NCI-H510A treated with DMSO at 0.1 percent for 48 hours (cell line): Measurements from ENCODE around the gene RNU1-3.
"Not testable (repeated sequence)": the region's sequence is repeated elsewhere in the genome, so short reads cannot be mapped to it uniquely, and the experiment has no call there.

Source experiments
- DNase-seq: peaks from one replicate; lab custom pipeline; 2025; lab: John Stamatoyannopoulos, UW

Gene RNU1-3

DNA sequence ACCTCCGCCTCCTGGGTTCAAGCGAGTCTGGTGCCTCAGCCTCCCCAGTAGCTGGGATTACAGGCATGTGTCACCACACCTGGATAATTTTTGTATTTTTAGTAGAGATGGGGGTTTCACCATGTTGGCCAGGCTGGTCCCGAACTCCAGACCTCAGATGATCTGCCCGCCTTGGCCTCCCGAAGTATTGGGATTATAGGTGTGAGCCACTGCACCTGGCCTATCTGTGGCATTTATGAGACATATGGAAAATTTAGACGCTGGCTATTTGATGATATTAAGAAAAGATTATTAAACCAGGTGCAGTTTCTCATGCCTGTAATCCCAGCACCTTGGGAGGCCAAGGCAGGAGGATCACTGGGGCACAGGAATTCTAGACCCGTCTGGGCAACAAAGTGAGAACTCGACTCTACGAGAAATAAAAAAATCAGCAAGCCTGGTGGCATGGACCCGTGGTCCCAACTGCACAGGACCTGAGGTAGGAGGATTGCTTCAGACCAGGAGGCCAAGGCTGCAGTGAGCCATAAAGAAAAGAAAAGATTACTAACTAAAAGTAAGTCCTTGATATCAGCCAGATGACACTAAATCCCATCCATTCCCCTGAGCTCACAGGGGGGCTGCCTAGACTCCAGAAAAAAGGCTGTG is 30.1 kb downstream of the RNU1-3 start:
- DNase-seq: not testable (repeated sequence)

DNA sequence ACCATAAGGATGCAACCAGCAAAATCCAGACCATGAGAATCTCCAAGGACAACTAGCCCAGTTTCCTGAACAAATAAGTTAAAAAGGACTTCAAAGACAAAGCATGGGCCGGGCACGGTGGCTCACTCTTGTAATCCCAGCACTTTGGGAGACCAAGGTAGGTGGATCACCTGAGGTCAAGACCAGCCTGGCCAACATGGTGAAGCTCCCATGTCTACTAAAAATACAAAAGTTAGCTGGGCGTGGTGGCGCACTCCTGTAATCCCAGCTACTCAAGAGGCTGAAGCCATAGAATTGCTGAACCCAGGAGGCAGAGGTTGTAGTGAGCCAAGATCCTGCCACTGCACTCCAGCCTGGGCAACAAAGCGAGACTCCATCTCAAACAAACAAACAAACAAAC is 30.8 kb downstream of the RNU1-3 start:
- DNase-seq: not testable (repeated sequence)

DNA sequence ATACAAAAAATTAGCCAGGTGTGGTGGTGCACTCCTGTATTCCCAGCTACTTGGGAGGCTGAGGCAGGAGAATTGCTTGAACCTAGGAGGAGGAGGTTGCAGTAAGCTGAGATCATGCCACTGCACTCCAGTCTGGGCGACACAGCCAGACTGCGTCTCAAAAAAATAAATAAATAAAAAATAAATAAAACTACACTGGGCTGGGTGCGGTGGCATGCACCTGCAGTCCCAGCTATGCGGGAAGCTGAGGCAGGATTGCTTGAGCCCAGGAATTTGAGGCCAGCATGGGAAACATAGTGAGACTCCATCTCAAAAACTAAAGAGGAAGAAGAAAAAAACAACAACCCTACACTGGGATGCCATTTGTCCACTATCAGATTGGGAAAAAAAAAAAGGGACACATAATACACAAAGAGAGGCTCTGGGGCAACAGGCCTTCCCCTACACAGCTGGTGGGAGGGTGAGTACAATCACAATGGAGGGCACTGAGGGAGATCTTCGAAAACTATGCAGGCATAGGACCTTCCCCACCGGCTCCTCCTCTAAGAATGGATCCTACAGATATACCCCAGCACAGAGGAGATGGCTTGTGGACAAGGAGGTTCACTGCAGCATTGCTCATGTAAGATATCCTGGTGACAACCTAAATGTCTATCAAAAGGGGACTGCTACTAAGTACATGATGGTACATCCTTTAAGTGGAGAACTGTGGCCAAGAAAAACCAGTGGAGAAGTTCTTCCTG is 33.0 kb downstream of the RNU1-3 start:
- DNase-seq: not testable (repeated sequence)

DNA sequence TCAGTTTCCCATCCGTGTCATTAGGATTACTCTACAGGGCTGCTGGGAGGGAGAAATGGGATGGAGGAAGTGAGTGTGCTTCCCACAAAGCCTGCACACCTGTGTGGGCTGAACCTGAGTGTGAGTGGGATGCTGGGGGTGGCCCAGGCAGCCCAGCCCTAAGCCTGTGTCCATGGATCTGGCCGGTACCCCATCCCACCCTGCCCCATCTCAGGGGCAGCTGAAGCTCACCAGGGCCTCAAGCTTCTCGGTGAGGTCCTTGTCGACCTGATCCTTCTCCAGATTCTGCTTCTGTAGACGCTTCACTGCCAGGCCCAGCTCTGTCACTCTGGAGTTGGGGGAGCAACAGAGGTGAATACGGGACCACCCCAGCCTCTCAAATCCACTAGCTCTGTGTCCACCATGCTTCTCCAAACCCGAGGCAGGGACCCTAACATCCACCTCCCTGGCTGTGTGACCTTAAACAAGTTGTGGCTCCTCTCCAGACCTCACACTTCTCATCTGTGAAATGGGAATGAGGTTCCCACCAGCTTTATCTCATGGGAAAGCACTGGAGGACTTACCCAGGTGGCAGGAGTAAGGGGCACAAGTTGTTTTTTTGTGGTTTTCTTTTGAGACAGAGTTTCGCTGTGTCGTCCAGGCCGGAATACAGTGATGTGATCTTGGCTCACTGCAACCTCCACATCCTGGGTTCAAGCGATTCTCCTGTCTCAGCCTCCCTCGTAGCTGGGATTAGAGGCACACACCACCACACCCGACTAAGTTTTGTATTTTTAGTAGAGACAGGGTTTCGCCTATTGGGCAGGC is 34.5 kb downstream of the RNU1-3 start:
- DNase-seq: not testable (repeated sequence)

DNA sequence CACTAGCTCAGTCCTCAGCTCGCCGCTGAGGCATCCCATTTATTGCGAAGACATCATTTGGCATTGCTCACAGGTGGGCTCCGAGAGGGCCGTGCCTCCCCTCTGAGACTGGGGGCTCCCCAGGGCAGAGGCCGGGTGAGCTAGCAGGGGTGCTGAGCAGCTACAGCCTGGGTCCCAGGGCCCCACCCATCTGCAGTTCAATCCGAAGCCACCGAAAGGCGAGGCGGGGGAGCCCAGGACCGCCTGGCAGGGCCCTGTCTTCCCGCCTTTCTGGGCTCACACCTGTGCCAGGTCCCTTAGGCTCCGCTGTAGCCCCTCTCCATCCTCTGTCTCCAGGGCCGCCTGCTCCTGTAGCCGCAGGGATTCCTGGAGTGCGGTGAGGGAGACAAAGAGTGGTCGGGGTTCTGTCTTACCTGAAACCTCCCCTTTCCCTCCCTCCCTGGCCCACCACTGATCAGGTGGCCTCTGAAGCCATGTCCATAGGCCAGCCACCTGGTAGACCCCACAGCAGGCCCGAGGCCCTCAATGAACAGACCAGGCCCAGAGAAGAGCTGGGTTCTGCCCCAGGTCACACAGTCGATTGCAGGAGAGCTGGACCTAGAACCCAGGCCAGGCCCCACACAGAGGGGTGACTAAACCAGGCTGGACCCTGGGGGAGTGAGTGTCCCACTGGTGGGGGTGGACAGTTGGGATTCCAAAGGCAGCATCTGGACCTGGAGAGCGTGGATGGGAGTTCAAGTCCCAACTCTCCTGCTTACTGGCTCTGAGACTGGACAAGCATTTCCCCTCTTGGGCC is 35.3 kb downstream of the RNU1-3 start:
- no peak for DNase-seq

DNA sequence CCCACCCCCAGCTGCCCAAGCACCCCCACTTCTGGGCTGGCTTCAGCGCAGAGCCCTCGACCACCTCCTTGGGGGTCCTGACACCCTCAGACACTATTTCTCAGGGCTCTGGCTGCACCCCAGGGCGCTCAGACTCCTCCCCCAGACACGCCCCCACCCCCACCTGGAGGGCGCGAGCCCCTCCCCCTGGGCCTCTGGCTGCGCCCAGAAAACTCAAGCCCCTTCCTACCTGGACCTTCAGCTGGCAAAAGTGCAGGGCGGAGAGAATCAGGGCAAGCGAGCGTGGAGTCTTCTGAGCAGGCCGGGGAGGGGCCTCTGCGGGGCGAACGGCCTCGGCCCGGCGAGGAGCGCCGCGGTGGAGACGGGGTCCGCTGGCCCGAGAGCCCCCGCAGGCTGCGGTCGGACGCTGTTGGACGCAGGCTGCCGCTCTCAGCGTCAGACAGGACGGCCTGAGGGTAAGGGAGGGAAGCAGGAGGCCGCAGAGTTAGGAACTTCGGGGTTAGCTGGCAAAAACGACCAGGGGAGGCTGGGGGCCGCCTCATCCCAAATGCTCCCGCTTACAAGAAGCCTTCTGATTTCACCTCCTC is 36.0 kb downstream of the RNU1-3 start:
- DNase-seq: no peak

DNA sequence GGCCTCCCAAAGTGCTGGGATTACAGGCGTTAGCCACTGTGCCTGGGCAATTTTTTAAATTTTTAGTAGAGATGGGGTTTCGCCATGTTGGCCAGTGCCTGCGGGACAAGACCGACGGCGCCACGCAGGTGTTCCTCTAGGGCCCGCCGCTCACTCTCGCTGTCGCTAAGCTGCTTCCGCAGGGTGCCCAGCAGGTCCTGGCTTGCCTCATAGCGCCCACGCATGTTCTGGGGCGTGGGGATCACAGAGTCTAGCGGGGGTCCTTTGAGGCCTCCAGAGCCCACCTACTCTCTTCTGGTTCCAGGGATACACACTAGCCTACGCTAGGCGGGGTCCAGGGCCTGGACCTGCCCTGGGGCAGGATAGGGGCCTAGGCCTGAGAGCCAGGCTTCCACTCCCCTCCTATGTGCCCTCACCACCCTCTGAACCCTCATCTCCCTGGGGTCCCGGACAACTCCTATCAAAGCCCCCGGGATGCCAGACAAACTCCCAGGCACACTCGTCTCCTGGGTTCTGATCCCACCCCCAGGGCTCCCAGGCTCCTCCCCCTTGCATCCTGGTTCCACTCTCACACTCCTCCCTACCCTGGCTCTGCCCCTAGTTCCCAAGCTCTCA is 36.7 kb downstream of the RNU1-3 start:
- not testable (repeated sequence) for DNase-seq

DNA sequence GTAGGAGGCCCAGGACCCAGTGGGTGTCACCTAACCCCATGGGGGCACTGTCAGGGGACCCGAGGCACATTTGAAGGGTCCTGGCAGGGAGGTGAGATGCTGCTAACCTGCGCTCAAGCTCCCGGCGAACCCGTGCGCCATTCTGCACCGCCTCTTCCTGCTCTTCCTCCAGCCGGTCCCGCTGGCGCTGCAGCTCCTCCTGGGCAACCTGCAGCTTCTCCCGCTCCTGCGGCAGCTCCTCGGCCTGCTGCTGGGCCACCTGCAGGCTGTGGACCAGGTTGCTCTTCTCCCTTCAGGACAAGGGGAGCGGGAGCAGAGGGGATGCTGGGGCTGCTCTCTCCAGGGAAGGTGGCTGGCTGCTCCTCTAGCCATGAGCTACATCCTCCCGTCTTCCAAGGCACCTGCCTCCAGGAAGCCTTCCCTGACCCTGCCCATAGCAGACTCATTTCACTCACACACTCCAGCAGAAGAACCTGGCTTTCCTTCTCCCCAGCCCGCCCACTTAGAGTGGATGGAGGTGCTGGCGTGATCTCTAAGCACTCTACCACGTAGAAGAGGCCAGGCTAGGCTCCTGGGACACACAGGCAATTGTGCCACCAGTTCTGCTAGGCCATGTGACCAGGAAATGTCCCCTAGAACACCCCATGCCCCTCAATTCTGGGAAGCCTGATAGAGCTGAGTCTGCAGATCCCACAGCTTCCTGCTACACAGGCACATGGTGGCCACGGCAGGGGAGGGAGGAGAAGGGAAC is 38.2 kb downstream of the RNU1-3 start:
- DNase-seq: no peak

DNA sequence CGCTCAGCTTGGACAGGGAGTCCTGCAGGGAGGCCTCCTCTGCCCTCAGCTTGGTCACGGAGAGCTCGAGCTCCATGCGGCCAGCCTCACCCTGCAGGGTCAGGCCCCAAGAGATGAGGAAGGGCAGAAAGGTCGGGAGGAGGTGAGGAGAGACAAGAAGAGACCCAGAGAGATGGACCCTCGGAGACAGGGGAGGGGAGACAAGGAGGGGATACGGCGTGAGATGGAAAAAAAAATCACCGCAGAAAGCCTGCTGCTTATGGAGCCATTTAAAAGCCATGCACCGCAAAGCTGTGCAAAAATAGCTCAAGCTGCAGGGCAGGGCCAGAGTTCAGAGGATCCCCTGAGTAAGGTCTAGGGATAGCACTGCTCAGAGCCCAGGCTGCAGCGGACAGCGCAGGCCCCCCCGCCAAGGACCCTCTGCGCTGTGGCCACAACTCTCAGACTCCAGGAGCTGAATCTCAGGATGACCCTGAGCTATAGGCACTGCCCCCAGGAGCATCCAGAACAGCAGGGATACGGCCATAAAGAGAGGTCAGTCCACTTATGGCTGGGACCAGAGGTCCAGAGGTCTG is 40.3 kb downstream of the RNU1-3 start:
- DNase-seq: not testable (repeated sequence)

DNA sequence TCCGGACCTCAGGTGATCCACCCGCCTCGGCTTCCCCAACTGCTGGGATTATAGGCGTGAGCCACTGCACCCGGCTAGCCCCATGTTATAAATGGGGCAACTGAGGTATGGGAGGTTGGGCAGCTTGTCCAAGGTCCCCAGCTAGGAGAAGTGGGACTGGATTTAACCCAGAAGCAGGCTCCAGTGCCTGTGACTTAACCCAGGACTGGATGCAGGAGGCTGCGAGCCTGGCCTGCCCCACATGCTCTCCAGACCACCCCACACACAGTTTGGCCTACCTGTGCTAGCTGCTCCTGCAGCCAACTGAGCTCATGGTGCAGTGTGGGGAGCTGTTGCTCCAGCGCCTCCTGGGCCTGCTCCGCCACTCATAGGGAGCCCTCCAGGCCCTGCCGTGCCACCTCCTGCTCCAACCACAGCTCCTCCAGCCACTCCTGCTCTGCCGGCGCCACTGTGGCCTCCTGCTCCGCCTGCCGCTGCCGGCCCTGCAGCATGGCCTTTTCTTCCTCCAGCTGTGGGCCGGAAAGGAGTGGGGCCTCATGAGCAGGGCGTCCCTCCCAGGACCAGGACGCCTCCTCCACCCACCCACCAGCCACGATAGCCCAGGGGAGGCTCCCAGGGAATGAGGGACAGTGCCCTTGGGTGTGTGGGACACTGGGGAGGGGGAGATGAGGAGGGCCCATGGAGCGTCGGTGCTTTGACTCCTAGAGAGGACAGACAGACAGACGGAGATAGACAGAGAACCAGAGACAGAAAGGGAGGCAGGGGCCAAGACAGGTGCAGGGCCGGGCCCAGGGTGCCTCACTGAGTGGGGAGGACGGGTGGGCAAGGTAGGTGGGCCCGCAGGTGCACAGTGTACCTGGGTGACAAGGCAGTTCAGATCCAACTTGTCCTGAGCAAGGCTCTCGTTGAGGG is 41.0 kb downstream of the RNU1-3 start:
- no peak for DNase-seq

DNA sequence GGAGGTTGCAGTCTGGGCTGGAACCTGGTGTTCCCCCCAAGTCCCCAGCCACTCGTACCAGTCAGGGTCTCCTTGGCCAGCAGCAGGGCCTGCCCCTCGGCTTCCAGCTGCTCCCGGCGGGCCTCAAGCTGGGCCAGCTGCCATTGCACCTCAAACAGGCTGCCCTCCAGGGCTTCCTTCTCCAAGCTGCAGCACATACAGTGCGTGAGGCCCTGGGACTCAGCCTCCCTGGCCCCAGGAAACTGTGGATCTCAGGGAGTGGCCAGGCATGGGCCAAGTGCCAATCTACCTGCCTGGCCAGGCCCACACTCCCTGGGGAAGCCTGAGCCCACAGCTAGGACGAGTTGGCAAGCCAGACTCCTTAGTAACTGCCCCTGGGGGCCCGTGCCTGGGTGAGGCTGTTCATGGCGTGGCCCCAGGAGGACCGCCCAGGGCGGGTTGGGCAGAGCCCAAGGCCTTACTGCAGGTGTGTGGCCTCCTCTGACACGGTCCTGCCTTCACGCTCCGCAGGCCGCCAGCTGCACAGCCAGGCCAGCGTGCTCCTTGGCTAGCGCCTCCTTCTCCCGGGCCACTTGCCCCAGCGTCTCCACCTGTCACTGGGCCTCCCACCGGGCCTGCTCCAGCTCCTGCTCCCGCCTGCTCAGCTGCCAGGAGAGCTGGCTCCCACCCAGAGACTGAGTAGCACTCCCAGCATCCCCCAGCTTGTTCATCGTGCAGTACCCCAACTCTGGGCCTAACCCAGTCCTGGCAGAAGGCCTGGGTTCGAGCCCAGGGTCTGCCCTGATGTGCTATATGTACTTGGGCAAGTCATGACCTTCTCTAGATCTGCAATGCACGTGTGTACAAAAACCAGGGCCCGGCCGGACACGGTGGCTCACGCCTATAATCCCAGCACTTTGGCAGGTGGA is 42.7 kb downstream of the RNU1-3 start:
- not testable (repeated sequence) for DNase-seq

DNA sequence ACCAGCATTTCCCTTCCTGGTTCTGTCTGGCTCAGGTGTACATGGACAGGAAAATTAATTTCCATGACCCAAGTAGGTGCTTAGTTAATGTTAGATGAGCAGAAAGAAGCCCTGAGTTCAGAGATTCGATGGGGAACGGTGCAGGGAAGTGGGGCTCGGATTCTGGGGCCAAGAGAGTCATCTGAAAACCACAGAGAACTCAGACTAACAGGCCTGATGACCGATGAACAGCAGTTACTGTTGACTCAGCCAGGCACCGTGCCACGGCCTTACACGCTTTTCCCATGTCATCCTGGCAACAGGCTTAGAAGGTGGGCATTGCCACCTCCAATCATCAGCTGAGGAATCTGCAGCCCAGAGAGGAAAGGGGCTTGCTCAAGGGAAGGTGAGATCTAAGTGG is 43.4 kb downstream of the RNU1-3 start:
- DNase-seq: not testable (repeated sequence)

DNA sequence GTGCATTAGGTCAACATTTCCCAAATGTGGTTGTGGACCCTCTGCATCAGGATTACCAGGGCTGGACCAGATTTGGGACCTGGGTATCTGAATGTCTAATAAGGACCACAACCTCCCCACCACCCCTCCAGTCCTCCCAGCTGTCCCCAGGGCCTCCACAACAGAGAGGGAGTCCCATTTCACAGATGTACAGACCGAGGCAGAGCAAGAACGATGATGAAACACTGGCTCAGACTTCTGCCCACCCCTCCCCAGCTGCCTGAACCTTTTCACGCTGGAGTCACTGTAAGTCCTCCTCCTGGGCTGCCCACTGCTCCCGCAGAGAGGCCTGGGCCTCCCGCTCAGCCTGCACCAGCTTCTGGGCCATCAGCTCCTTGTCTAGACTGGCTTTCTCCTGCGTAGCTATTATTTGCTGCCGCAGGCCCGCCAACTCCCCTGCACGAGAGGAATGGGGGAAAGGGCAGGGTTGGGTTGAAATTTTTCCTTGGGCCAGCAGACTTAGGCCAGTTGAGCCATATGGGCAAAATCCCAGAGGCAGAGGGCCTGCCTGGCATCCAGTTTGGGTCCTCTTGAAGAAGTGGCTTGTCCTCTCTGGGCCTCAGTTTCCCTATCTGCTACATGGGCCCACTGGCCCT is 45.0 kb downstream of the RNU1-3 start:
- not testable (repeated sequence) for DNase-seq

DNA sequence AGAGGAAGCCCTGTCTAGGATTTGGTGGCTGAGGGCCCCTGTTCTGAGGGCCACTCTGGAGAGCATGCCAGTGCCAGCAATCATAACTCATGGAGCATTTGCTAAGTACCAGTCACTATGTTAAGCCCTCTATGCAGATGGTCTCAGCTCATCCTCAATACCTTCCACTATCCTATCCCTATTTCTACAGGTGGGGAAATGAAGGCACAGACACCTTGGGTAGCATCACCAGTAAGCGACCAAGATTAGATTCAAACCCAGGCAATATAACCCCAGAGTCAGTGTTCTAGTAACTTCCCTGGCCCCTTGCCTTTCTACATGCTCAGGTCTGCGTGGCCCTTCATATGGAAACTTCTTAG is 45.5 kb downstream of the RNU1-3 start:
- DNase-seq: no peak

DNA sequence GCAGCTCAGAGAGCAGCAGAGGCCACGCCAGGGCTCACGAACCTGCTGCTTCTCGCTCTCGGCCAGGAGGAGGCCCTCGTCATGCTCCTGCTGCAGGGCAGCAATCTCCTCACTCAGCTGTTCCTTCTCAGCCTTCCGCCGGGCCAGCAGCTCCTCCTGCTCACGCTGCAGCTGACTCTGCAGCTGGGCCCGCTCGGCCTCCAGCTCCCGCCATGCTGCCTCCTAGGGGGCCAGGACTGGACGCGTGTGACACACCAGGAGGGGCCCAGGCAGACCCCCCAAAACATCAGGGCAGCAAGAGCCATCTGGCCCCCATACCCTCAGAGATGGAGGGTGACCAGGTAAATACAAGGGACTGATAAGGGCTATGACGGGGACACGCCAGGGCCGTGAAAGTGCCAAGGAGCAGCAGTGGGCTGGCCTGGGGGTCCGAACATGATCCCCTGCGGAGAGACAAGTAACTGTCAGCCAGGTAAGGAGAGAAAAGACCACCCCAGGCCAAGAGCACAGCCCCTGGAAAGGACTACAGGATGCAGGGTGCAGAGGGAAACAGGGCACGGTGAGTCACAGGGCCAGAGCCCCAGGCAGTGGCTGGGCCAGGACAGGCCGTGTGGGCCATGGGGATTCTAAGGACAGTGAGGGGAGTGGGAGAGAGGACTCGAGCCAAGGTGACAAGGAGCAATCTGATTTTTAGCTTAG is 46.8 kb downstream of the RNU1-3 start:
- not testable (repeated sequence) for DNase-seq

DNA sequence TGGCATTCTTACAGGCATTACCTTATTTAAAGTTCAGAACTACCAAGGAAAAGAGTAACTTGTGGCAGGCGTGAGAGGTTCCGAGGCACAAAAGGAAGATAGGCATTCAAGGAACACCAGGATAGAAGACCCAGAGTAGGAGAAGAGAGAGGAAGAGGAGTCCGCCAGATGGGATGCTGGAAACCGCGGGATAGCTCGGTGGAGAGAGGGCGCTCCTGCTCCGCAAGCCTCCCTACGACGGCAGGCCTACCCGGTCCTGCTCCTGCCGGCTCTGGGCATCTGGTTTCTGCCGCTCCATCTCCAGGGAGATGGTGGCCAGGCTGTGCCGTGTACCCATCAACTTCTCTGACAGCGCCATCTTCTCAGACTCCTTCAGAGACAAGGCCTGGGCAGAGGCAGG is 48.0 kb downstream of the RNU1-3 start:
- no peak for DNase-seq
